ENCODE data around the gene GMCL2. TPM values are rescaled to one million over a fixed set of nuclear protein-coding genes. Genes with fewer than 3 reads are reported as not detected.

GMCL2 gene
- total RNA-seq, 4 donors from 2014 or later: not detected

DNA sequence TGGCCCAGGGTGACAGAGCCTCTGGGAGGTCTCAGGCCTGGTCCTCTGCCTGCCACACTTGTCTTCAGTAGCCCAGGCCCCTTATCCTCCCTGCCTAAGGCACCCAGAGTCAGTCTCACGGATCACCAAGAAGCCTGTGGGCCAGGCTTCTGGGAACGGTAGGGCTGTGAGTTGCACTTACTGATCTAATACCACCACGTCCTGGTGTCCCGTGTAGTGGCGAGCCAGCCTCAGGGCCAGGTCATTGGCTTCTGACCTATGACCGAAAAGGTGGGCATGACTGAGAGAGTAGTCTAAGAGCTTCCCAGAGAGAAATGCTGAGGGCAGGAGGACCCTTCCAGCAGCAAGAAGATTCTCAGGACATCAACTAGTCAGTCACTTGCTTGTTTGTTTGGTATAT lies 38.0 kb upstream of the GMCL2 start:
- no peak overlapping the region for H3K4me3 ChIP-seq
- peaks cover 20 to 96% (median 73%) of the 10 kb centered on the region in 4 donors for H3K36me3 ChIP-seq
- no peaks in the 10 kb centered on the region for H3K27me3 ChIP-seq
- intact Hi-C loops (cut with DNase I): no loop called here
- TF ChIP-seq, protein P1, sequence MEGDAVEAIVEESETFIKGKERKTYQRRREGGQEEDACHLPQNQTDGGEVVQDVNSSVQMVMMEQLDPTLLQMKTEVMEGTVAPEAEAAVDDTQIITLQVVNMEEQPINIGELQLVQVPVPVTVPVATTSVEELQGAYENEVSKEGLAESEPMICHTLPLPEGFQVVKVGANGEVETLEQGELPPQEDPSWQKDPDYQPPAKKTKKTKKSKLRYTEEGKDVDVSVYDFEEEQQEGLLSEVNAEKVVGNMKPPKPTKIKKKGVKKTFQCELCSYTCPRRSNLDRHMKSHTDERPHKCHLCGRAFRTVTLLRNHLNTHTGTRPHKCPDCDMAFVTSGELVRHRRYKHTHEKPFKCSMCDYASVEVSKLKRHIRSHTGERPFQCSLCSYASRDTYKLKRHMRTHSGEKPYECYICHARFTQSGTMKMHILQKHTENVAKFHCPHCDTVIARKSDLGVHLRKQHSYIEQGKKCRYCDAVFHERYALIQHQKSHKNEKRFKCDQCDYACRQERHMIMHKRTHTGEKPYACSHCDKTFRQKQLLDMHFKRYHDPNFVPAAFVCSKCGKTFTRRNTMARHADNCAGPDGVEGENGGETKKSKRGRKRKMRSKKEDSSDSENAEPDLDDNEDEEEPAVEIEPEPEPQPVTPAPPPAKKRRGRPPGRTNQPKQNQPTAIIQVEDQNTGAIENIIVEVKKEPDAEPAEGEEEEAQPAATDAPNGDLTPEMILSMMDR (IDR thresholded peaks at IDR 0.05): no peak
- TF ChIP-seq POLR2AphosphoS5 (IDR thresholded peaks at IDR 0.05): no peak
- no peak for TF ChIP-seq EP300 (IDR thresholded peaks at IDR 0.05)
- no peaks in the 10 kb centered on the region for H3K9me3 ChIP-seq
- no peak for DNase-seq (ENCODE audit: extremely low spot score)
- no peak overlapping the region for H3K27ac ChIP-seq (replicated peaks in 1 of 4)
- H3K4me1 ChIP-seq: peaks cover 4 to 15% (median 8%) of the 10 kb centered on the region in 4 donors
- WGBS: 75% methylated on average over 5 of the region's 6 CpGs

DNA sequence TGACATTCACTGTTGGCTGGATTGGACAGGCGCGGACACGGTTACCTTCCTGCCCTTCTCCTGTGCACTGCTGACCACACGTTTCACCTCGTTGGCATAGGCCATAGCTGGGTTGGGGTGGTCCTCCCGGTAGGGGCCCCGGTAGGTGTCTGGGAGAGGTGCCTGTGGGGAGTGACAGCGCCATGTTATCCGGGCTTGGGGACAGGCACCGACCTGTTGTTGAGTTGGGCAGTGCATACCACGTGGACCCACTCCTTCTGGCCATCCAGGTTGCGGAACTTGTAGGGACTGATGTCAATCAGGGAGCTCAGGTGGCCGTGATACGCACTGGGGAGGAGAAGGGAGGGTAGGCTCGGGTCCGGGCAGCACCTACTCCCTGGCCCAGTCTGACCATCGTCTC lies 37.2 kb upstream of the GMCL2 start:
- TF ChIP-seq POLR2A (IDR thresholded peaks at IDR 0.05; ENCODE audit: low read depth) (no peak), POLR2AphosphoS5 (IDR thresholded peaks at IDR 0.05) (no peak), EP300 (IDR thresholded peaks at IDR 0.05) (no peak)
- TF ChIP-seq, protein P1 (IDR thresholded peaks at IDR 0.05): no peak
- Histone ChIP-seq H3K27me3 (no peaks in the 10 kb centered on the region), H3K4me1 (peaks cover 0 to 7% (median 2%) of the 10 kb centered on the region in 4 donors), H3K4me3 (no peak overlapping the region), H3K27ac (replicated peaks in 1 of 4) (no peak overlapping the region), H3K9me3 (no peaks in the 10 kb centered on the region), H3K36me3 (peaks cover 16 to 96% (median 73%) of the 10 kb centered on the region in 4 donors)
- 92% methylated on average over 14 of the region's 17 CpGs for WGBS
- intact Hi-C loops (cut with DNase I): no loop called here
- DNase-seq (ENCODE audit: extremely low spot score): no peak

DNA sequence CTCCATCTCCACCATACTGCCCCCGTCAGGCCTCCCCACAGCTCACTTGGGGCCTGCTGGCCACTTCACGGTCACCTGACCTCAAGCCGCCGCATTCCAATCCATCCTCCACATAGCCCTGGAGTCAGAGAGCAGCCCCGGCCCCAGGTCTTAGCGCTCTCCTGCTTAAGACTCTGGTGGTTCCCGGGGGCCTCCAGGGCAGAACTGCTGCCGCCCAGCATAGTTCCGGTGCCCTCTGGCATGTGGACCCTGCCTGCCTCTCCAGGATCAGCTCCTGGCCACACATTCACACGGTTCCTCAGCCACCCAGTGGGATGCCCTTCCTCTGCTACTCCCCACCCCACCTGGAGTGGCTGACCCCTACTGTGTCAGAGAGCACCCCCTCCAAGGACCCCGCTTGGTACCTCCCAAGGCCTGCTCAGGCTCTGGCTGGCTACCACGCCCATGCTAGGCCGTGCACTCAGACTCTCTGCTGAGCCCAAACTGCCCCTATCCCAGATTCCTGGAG lies 36.7 kb upstream of the GMCL2 start:
- Histone ChIP-seq H3K9me3 (no peaks in the 10 kb centered on the region), H3K4me3 (no peak overlapping the region), H3K27me3 (no peaks in the 10 kb centered on the region), H3K4me1 (peaks cover 0 to 5% (median 2%) of the 10 kb centered on the region in 4 donors), H3K36me3 (peaks cover 11 to 95% (median 69%) of the 10 kb centered on the region in 4 donors), H3K27ac (replicated peaks in 1 of 4) (no peak overlapping the region)
- WGBS: 64% methylated on average over 9 of the region's 13 CpGs
- intact Hi-C loops (cut with DNase I): no loop called here
- no peak for DNase-seq (ENCODE audit: extremely low spot score)
- TF ChIP-seq POLR2A (IDR thresholded peaks at IDR 0.05; ENCODE audit: low read depth) (no peak), POLR2AphosphoS5 (IDR thresholded peaks at IDR 0.05) (no peak), EP300 (IDR thresholded peaks at IDR 0.05) (no peak)
- TF ChIP-seq, protein P1 (IDR thresholded peaks at IDR 0.05): no peak

DNA sequence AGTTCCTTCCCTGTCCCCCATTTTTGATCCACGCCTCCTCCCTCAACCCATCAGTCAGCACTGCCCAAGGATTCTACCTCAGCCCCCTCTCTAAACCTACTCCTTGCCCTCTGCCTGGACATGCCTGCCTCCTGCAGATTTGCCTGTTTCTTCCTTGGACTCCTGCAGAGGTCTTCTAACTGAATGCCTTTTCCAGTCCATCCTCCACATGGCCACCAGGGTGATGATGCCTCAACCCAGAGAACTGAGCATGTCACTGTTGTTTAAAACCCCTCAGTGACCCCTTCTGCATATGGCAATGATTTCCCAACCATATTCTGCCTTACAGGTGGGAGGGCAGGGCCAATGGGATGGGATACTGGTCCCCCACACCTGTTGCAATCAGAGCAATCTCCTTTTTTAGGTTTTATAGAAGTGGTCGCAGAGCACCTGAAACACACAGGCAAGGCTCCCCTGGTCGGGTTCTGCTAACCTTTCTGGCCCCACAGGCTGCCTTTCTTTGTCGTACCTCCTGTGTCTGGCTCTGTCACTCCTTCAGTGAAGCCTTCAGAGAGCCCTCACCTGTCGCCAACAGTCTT lies 36.1 kb upstream of the GMCL2 start:
- Histone ChIP-seq H3K4me3 (no peak overlapping the region), H3K27me3 (no peaks in the 10 kb centered on the region), H3K27ac (replicated peaks in 1 of 4) (no peak overlapping the region), H3K9me3 (no peaks in the 10 kb centered on the region), H3K36me3 (peaks cover 7 to 94% (median 66%) of the 10 kb centered on the region in 4 donors), H3K4me1 (peaks cover 0 to 5% (median 2%) of the 10 kb centered on the region in 4 donors)
- TF ChIP-seq EP300 (IDR thresholded peaks at IDR 0.05) (no peak), POLR2A (IDR thresholded peaks at IDR 0.05; ENCODE audit: low read depth) (no peak), POLR2AphosphoS5 (IDR thresholded peaks at IDR 0.05) (no peak)
- TF ChIP-seq, protein P1 (IDR thresholded peaks at IDR 0.05): no peak
- intact Hi-C loops (cut with DNase I): no loop called here
- DNase-seq (ENCODE audit: extremely low spot score): no peak
- WGBS: 88% methylated on average over 5 of the region's 5 CpGs
